Vagina (tissue), 2 donors: ENCODE results near the gene GUCY1A2. TPM values are rescaled to one million over a fixed set of nuclear protein-coding genes. Genes with fewer than 3 reads are reported as not detected.

Source experiments
- DNase-seq, 2 donors: peaks; one replicate each; pipeline ENCODE4 v3.0.0-alpha.2; 2017; ENCODE audit errors: extremely low spot score in 2 of 2
- H3K27ac ChIP-seq: fragments of 200-600 bp; sonication (generic); one replicate; pipeline ENCODE4 v1.5.1; 2019
- H3K27me3 ChIP-seq: fragments of 200-600 bp; sonication (generic); one replicate; pipeline ENCODE4 v1.5.1; 2019
- H3K36me3 ChIP-seq, 2 donors: fragments of 200-600 bp; sonication (generic); one replicate each; pipeline ENCODE4 v1.5.1; 2017 to 2019
- H3K4me1 ChIP-seq: fragments of 200-600 bp; sonication (generic); one replicate; pipeline ENCODE4 v1.5.1; 2019
- H3K4me3 ChIP-seq, 2 donors: fragments of 200-600 bp; sonication (generic); 1 replicate in 1 of 2; 2 replicates in 1 of 2; pipeline ENCODE4 v1.5.1; 2016 to 2019
- H3K9me3 ChIP-seq: fragments of 200-600 bp; sonication (generic); one replicate; pipeline ENCODE4 v1.5.1; 2019
- POLR2A ChIP-seq, 2 donors: fragments of 450-650 bp; IDR thresholded peaks; one replicate each; pipeline ENCODE4 v1.6.1; 2017; ENCODE audit warnings: antibody characterized with exemption in 2 of 2, mild to moderate bottlenecking in 2 of 2, moderate library complexity in 2 of 2
- POLR2AphosphoS5 ChIP-seq, 2 donors: sonication (generic); formaldehyde crosslinking; IDR thresholded peaks; one replicate each; pipeline ENCODE4 v1.9.0; 2017; ENCODE audit warnings: antibody characterized with exemption in 2 of 2, mild to moderate bottlenecking in 2 of 2, low read depth in 1 of 2; ENCODE audit not compliant: insufficient read depth in 1 of 2
- intact Hi-C: fragments of 100-400 bp; cut with DNase I; formaldehyde crosslinking; loops from one replicate; pipeline ENCODE4 v1.15.1; 2023
- total RNA-seq: library from RNA; depleted of rRNA; stranded (reverse); fragments of >200 nt; gene quantifications from one replicate; pipeline ENCODE4 v1.2.3, GENCODE V29; 2016
- TF ChIP-seq, protein P1 (sequence below), 3 experiments: fragments of 450-650 bp in 2 of 3; fragments of 200-600 bp in 1 of 3; sonication (generic) in 1 of 3; IDR thresholded peaks; one replicate each; pipeline ENCODE4 v1.5.1; 2017 to 2019; ENCODE audit warnings: antibody characterized with exemption in 3 of 3, mild to moderate bottlenecking in 2 of 3, moderate library complexity in 2 of 3

The GUCY1A2 gene
- total RNA-seq, 1 donor from 2014 or later, result 7.4 TPM

DNA sequence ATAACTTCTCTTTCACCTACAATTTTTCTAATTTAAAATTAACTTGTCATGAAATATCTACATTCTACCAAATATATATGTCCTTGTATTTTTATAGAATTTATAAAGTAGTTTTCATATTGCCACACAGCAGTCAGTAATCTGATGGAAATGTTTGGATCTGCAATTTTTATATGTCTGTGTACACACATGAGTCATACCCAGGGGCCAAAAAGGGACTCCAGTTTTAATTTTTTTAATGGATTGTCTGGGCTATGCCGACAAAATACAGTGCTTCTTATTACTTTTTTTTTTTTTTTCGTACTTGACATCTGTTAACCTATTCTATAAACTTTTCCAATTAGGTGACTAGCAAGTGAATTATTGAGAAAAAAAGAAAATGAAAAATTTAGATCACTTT is 6.3 kb downstream of the GUCY1A2 start:
- Histone ChIP-seq H3K4me1 (peaks cover 15% of the 10 kb centered on the region), H3K4me3 (no peak overlapping the region), H3K36me3 (no peaks in the 10 kb centered on the region), H3K9me3 (no peaks in the 10 kb centered on the region), H3K27me3 (no peaks in the 10 kb centered on the region), H3K27ac (no peak overlapping the region)
- TF ChIP-seq POLR2A (IDR thresholded peaks at IDR 0.05), result no peak
- TF ChIP-seq, protein P1, sequence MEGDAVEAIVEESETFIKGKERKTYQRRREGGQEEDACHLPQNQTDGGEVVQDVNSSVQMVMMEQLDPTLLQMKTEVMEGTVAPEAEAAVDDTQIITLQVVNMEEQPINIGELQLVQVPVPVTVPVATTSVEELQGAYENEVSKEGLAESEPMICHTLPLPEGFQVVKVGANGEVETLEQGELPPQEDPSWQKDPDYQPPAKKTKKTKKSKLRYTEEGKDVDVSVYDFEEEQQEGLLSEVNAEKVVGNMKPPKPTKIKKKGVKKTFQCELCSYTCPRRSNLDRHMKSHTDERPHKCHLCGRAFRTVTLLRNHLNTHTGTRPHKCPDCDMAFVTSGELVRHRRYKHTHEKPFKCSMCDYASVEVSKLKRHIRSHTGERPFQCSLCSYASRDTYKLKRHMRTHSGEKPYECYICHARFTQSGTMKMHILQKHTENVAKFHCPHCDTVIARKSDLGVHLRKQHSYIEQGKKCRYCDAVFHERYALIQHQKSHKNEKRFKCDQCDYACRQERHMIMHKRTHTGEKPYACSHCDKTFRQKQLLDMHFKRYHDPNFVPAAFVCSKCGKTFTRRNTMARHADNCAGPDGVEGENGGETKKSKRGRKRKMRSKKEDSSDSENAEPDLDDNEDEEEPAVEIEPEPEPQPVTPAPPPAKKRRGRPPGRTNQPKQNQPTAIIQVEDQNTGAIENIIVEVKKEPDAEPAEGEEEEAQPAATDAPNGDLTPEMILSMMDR (IDR thresholded peaks at IDR 0.05), result no peak
- no peak for TF ChIP-seq POLR2AphosphoS5 (IDR thresholded peaks at IDR 0.05; ENCODE audit: insufficient read depth in 1 of 2, low read depth in 1 of 2)
- DNase-seq, result no peak
- intact Hi-C loops, result loop anchor here (10.0 kb wide), 1 partner anchor 287 kb away; no protein-coding TSS in a partner anchor

DNA sequence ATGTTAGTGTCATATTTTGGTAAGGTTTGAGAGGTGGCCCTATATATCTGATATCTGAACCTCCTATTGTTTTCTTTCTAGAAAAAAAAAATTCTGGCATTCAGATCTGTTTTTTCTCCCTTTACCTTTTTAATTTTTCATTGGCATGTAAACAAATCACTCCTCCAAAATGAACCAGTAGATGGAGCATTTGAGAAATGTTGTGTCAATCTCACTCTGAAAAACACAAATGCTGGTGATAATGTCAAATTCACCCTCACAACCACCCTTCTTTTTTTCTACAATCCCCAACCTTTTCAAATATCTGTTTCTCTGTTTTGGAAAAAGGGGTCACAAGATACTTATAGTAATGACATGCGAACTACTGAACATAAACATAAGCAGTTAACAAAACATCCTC is 9.1 kb downstream of the GUCY1A2 start:
- DNase-seq, result no peak
- no peaks in the 10 kb centered on the region for H3K27me3 ChIP-seq
- H3K27ac ChIP-seq, result no peak overlapping the region
- no peaks in the 10 kb centered on the region for H3K36me3 ChIP-seq
- no peak for TF ChIP-seq POLR2A (IDR thresholded peaks at IDR 0.05)
- TF ChIP-seq, protein P1 (IDR thresholded peaks at IDR 0.05), result no peak
- TF ChIP-seq POLR2AphosphoS5 (IDR thresholded peaks at IDR 0.05; ENCODE audit: insufficient read depth in 1 of 2, low read depth in 1 of 2), result no peak
- H3K9me3 ChIP-seq, result no peaks in the 10 kb centered on the region
- H3K4me1 ChIP-seq, result peaks cover 8% of the 10 kb centered on the region
- H3K4me3 ChIP-seq, result no peak overlapping the region
- intact Hi-C loops, result no loop called here

DNA sequence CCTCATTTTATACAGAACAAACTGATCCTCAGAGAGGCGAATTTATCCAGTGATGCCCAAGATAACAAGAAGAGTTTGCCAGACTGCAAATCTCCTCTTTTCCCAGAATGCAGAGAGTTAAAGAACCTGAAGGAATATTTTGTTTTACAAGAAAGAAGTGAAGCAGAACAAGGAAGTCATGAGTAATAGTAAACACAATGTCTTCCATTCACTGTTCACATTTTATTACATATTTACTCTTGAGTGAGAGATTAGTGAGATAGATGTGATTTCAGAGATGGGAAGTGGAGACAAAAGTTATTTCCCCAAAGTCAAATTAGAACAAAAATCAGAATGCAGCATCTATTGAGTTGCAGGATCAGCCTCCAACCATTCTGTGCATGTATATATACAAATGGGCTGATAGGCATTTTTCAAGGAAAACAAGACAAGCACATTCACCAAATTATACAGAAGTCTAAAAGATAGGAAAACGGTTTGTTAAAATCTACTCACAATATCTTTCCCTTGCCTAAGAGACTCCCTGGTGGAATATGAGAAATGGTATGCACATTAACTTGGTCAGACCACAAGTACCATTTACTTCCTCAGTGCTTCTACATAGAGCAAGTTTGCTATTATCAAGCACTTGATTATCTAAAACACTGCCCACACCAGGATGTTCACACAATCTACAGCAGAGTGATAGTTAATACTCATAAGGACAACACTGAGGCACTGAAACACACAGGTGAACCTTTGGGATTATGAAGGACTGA is 12.0 kb downstream of the GUCY1A2 start:
- no peak for DNase-seq
- no peaks in the 10 kb centered on the region for H3K27me3 ChIP-seq
- intact Hi-C loops, result no loop called here
- H3K4me1 ChIP-seq, result no peaks in the 10 kb centered on the region
- H3K9me3 ChIP-seq, result no peaks in the 10 kb centered on the region
- H3K4me3 ChIP-seq, result no peak overlapping the region
- no peak overlapping the region for H3K27ac ChIP-seq
- H3K36me3 ChIP-seq, result no peaks in the 10 kb centered on the region
- TF ChIP-seq POLR2A (IDR thresholded peaks at IDR 0.05), result no peak
- no peak for TF ChIP-seq POLR2AphosphoS5 (IDR thresholded peaks at IDR 0.05; ENCODE audit: insufficient read depth in 1 of 2, low read depth in 1 of 2)
- TF ChIP-seq, protein P1 (IDR thresholded peaks at IDR 0.05), result no peak

DNA sequence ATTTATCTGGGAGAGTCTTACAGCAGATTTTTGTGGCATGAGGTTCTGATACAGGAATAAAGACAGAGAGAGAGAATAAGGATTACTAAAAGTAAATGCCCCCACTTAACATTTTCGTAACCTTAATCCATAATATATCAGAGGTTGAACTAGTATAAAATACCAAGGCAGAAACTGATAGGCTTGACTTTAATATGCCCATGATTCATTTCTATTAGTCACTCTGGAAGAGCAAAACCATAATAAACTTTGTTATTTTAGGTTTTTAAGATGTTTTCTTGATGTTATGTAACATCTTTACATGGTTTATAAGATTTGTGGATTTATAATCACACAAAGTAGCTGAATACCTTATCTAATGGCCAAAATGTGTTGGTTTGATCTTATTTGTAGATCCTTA is 19.1 kb downstream of the GUCY1A2 start:
- Histone ChIP-seq H3K4me3 (no peak overlapping the region), H3K4me1 (no peaks in the 10 kb centered on the region), H3K36me3 (no peaks in the 10 kb centered on the region), H3K27ac (no peak overlapping the region), H3K27me3 (no peaks in the 10 kb centered on the region), H3K9me3 (no peaks in the 10 kb centered on the region)
- no peak for DNase-seq
- TF ChIP-seq POLR2AphosphoS5 (IDR thresholded peaks at IDR 0.05; ENCODE audit: insufficient read depth in 1 of 2, low read depth in 1 of 2) (no peak), POLR2A (IDR thresholded peaks at IDR 0.05) (no peak)
- TF ChIP-seq, protein P1 (IDR thresholded peaks at IDR 0.05), result no peak
- intact Hi-C loops, result no loop called here

DNA sequence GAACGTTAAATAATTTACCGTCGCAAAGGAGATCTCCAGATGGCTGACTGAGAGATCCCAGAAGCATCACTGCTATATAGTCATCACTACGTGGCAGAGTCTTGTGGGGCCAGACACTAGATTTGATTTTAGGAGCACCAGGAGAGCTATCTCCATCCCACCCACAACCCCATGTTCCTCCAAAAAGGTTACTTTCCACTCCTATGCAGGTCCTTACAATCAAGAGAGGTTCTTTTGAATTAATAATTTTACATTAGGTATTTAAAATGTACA is 19.4 kb downstream of the GUCY1A2 start:
- TF ChIP-seq POLR2A (IDR thresholded peaks at IDR 0.05), result no peak
- TF ChIP-seq, protein P1 (IDR thresholded peaks at IDR 0.05), result no peak
- no peak for TF ChIP-seq POLR2AphosphoS5 (IDR thresholded peaks at IDR 0.05; ENCODE audit: insufficient read depth in 1 of 2, low read depth in 1 of 2)
- H3K4me1 ChIP-seq, result no peaks in the 10 kb centered on the region
- no peaks in the 10 kb centered on the region for H3K36me3 ChIP-seq
- intact Hi-C loops, result no loop called here
- H3K4me3 ChIP-seq, result no peak overlapping the region
- no peaks in the 10 kb centered on the region for H3K9me3 ChIP-seq
- H3K27ac ChIP-seq, result no peak overlapping the region
- no peaks in the 10 kb centered on the region for H3K27me3 ChIP-seq
- no peak for DNase-seq
